AG10803 (cell line): ENCODE measurements around the gene CDK7.

Experiments used
- DNase-seq: peaks from one replicate; pipeline ENCODE4 v3.0.0; 2010; ENCODE audit warnings: low read depth
- H3K4me3 ChIP-seq: 2 replicates; pipeline ENCODE4 v1.5.1; 2011; ENCODE audit warnings: mild to moderate bottlenecking, low read length, control low read depth
- CTCF ChIP-seq: conservative IDR thresholded peaks from 2 replicates; pipeline ENCODE4 v1.5.1; 2011; ENCODE audit warnings: mild to moderate bottlenecking, low read length, control low read depth, inconsistent platforms

CDK7 gene

GRCh38 chr5:69308046-69308553 is 73.4 kb downstream of the CDK7 start:
- no peak for TF ChIP-seq CTCF
- H3K4me3 ChIP-seq, result no peak overlapping the region
- DNase-seq, result no peak

- no peak for DNase-seq
- no peak for TF ChIP-seq CTCF
- H3K4me3 ChIP-seq, result no peak overlapping the region
These were observed 74.7 kb downstream of the CDK7 start for GRCh38 chr5:69309380-69309779.

GRCh38 chr5:69312459-69313160 is 77.9 kb downstream of the CDK7 start:
- no peak overlapping the region for H3K4me3 ChIP-seq
- TF ChIP-seq CTCF, result no peak
- DNase-seq, result no peak

GRCh38 chr5:69313428-69313827 is 78.7 kb downstream of the CDK7 start:
- TF ChIP-seq CTCF, result no peak
- DNase-seq, result no peak
- H3K4me3 ChIP-seq, result no peak overlapping the region

- H3K4me3 ChIP-seq, result no peak overlapping the region
- TF ChIP-seq CTCF, result no peak
- no peak for DNase-seq
These were observed 81.3 kb downstream of the CDK7 start for GRCh38 chr5:69315972-69316371.

GRCh38 chr5:69317391-69317790 is 82.7 kb downstream of the CDK7 start:
- no peak for DNase-seq
- H3K4me3 ChIP-seq, result no peak overlapping the region
- TF ChIP-seq CTCF, result no peak

- no peak for DNase-seq
- no peak for TF ChIP-seq CTCF
- no peak overlapping the region for H3K4me3 ChIP-seq
These were observed 91.7 kb downstream of the CDK7 start for GRCh38 chr5:69326365-69326764.
